GM12892 (cell line): ENCODE results near the gene CDK18.

ENCODE experiments used
- DNase-seq: peaks from one replicate; pipeline ENCODE4 v3.0.0; 2011; ENCODE audit not compliant: insufficient read length
- FAIRE-seq: peaks from 2 replicates; lab custom pipeline; 2011; peaks lifted over from hg19 to GRCh38; lab: Jason Lieb, UNC
- POLR2A ChIP-seq: IDR thresholded peaks from 2 replicates; pipeline ENCODE4 v1.6.1; 2011; ENCODE audit warnings: low read depth, low read length, control low read depth
- POLR2AphosphoS5 ChIP-seq: IDR thresholded peaks from 2 replicates; pipeline ENCODE4 v1.6.1; 2011; ENCODE audit warnings: low read depth, low read length, control low read depth
- TAF1 ChIP-seq: IDR thresholded peaks from 2 replicates; pipeline ENCODE4 v1.6.1; 2011; ENCODE audit warnings: low read depth, mild to moderate bottlenecking, control low read depth, low read length, borderline replicate concordance

Gene CDK18

DNA sequence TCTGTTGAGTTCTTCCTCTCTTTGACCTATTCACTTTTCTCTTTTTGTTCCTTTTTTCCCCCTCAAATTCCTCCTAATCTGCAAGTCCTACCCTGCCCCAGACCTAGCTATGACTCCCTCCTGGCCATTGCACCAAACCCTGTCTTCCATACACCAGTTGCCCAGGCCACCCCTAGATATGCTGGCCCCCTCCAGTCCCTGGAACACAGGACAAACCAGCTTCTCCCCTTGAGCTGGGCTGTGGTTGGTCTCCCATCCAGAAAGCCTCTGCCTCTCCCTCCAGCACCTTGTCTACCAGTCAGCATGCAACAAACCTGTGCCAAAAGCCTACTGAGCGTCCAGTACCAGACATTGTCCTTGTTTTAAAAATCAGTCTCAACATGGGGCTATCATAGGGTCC lies 68.0 kb downstream of the CDK18 start:
- DNase-seq, result no peak
- TF ChIP-seq POLR2A (no peak), TAF1 (no peak), POLR2AphosphoS5 (no peak)
- no peak for FAIRE-seq

DNA sequence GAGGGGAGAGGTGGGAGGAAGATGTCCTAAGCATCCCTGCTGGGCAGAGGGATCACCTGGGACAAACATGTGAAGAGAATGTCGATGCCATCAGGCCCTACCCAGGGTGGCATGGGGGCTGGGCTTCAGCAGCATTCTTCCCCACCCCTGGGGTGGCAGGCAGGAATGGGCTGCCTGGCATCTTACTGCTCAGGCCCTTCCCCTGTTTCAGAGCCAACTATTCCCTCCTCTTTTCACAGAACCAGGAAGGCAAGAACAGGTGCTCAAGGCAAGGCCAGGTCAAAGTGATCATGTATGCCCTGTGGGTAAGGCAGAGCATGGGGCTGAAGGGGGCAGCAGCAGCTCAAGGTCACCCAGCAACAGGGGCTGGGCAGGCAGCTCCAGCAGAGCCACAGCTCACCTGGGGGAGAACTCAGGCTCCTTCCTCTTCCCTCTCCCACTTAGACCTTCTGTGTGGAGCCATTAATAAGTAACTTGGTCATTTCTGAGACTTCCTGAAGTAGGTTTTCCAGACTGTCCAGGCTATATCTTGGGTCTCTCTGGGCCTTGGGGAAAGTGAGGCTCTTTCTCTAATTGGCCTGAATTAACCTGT lies 70.9 kb downstream of the CDK18 start:
- no peak for TF ChIP-seq POLR2AphosphoS5
- no peak for TF ChIP-seq POLR2A
- no peak for TF ChIP-seq TAF1
- DNase-seq (no peak), FAIRE-seq (no peak)

DNA sequence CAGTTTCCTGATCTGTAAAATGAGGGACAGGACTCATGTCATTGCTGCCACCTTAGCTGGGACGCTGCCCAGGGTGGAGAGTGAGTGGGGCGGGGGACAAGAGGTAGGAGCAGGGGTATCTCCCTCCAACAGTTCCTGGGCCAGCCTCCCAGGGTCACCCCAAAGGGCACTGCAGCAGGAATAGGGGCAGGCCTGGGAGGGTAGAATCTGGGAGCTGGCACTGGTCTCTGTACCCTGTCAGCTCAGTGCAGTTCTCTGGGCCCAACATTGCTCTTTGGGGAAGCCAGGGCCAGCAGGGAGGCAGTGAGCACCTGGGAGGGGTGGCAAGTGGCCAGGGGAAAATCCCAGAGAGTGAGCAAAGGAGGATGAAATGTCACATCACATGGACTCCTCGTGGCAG lies 71.5 kb downstream of the CDK18 start:
- no peak for TF ChIP-seq POLR2AphosphoS5
- TF ChIP-seq TAF1, result no peak
- no peak for TF ChIP-seq POLR2A
- no peak for DNase-seq
- FAIRE-seq, result no peak

DNA sequence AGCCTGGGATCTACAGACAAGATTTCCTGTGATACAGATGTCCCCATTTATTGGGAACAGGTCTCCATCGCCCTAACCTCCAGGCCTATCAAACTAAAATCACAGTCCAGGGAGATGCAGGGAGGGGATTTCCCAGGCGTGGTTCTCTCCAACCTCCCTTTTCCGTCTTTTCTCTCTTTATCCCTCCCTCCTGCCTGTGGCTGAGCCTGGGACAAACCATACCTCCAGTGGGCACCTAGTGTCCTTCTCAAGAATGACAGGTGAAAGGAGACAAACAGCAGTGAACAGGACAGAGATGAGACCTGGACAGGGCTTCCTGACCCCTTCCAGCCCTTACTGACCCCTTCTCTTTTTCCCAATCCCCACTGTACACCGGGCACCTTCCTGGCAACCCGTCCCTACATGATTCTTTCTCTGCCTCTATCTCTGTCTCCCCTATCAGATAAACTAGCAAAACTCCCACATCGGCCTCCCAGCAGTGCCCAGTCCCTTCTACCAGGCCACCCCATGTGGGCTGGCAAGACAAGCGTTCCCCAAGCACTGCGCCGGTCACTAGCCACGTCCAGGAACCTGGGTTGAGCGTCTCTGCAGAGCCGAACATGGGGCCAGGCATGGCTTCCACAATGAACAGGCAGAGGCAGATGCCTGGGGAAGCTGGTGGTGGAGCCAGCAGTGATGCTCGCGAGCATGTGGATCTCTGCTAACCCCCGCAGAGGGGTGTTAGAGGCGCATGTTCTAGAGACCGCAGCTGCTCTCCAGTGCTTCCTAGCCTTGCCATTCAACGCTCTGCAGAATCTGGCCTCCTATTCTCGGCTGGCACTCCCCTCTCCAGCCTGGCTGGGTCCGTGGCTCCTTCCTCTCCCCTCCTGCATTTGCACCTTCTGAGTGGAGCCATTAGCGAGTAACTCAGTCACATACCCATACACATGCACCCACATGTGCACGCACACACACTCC lies 72.6 kb downstream of the CDK18 start:
- no peak for DNase-seq
- TF ChIP-seq POLR2AphosphoS5, result no peak
- no peak for TF ChIP-seq TAF1
- TF ChIP-seq POLR2A, result no peak
- FAIRE-seq, result no peak

DNA sequence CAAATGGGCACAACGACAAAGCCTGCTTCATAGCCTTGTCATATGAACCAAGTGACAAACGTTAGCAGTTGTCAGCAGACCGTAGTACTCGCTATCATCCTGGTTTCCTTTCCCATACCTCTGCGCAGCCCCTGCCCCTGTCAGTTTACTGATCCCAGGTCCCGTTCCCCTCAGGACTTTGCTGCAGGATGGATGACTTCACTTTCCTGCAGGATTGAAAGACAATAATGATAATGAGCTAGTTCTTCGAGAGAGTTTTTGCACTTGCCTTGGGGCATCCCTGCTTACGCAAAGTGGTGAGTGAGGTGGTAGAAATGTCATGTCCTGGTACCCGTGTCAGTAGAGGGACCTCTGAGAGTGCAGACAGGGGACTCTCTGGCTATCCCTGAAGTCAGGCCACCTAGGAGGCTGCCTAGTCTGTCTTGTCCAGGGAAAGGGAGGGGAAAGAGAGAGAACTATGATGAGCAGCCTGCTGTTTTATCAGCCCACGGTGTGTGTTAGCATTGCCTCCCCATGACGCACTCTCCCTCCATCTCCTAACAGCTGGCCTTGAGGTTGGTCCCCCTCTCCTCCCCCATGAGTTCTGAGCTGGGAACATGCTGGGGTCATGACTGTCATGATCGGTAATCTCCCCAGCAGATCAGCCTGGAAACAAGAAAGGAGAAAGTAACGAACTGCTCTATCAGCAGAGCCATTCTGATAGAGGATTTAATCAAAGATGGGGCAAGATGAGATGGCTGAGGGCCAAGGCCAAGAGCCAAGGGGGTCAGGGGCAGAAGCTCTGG lies 73.6 kb downstream of the CDK18 start:
- FAIRE-seq (no peak), DNase-seq (no peak)
- TF ChIP-seq TAF1 (no peak), POLR2A (no peak), POLR2AphosphoS5 (no peak)

DNA sequence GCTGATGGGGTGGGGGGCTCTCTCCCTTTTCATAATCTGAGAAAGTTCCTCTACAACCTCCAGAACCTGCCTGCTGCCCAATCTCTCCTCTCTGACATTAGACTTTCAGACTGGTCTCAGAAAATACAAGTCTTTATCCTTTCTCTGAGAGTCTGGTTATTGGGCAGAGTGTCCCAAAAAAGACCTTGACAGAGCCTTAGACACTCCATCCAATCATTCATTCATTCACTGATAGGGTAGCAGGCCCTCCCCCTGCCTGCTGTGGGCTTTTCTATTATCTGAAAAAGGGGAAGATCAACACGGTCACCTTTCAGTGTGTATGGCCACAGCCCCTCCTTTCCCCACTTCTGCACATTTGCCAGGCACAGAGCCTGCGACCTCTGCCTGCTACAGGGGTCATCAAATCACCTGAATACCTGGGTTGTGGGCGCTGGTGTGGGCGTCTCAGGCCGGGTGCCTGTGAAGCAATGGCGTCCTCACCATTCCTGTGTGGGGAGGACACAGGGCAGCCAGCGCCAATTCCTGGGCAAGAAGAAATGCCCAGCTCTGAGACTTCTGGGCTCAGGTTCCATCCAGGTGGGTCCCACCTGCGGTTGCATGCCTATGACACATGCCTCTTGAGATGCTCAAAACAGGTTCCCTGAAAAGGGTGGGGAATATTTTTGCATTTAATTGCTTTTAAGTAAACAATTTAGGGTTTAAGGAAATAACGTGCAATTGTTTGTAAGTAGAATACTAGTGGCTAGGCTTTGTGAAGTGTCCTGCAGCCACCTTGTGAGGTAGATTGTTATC lies 74.5 kb downstream of the CDK18 start:
- TF ChIP-seq POLR2A (no peak), TAF1 (no peak), POLR2AphosphoS5 (no peak)
- FAIRE-seq (no peak), DNase-seq (no peak)

DNA sequence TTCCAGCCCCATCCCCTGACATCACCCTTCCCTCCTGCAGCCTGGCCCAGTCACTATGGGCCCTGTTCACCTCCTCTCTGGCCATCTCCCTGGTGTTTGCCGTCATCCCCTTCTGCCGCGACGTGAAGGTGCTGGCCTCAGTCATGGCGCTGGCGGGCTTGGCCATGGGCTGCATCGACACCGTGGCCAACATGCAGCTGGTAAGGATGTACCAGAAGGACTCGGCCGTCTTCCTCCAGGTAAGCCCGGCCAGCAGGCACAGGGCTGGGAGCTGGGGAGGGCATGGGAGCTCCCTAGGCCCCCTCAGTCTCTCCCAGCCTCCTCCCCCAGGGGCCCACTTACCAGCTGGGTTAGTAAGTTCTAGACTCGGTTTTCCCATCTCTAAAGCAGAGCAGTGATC lies 75.2 kb downstream of the CDK18 start:
- TF ChIP-seq POLR2AphosphoS5 (no peak), POLR2A (no peak), TAF1 (no peak)
- no peak for DNase-seq
- no peak for FAIRE-seq

DNA sequence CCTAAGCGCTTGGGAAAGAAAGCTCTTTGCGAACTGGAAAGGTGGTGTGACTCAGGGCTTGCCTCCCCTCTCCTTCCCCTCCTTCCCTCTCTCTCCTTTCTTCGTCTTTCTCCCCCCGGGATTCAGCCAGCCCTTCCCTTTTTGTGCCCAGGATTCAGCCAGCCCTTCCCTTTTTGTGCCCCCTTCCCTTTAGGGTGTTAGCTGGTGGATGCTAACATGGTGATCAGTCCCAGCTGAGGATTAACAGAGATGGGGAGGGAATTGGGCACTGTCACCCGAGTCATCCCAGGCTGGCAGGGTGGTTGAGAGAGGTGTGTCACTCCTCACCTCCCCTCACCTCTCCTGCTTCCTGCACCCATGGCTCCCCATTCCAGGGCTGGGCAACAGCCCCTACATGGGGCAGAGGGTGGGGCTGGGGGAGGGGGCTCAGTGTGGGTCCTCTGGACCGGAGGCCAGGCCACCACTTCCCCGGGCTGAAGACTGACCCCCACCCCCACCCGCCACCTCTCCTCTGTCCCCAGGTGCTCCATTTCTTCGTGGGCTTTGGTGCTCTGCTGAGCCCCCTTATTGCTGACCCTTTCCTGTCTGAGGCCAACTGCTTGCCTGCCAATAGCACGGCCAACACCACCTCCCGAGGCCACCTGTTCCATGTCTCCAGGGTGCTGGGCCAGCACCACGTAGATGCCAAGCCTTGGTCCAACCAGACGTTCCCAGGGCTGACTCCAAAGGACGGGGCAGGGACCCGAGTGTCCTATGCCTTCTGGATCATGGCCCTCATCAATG lies 75.9 kb downstream of the CDK18 start:
- TF ChIP-seq POLR2A, result no peak
- no peak for TF ChIP-seq POLR2AphosphoS5
- TF ChIP-seq TAF1, result no peak
- DNase-seq, result no peak
- FAIRE-seq, result no peak

DNA sequence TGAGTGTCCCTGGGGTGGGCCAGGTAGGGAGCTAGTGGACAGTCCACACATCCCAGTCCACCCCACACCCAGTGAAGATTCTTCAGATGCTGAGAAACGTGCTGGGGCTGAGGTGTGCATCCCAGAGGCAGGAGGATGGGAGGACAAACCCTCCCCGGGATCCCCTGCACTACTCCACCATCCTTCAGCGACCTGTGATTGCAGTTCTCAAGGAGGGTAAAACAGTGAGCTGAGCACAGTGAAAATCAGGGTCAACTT lies 76.4 kb downstream of the CDK18 start:
- TF ChIP-seq POLR2A (no peak), TAF1 (no peak), POLR2AphosphoS5 (no peak)
- FAIRE-seq, result no peak
- no peak for DNase-seq

DNA sequence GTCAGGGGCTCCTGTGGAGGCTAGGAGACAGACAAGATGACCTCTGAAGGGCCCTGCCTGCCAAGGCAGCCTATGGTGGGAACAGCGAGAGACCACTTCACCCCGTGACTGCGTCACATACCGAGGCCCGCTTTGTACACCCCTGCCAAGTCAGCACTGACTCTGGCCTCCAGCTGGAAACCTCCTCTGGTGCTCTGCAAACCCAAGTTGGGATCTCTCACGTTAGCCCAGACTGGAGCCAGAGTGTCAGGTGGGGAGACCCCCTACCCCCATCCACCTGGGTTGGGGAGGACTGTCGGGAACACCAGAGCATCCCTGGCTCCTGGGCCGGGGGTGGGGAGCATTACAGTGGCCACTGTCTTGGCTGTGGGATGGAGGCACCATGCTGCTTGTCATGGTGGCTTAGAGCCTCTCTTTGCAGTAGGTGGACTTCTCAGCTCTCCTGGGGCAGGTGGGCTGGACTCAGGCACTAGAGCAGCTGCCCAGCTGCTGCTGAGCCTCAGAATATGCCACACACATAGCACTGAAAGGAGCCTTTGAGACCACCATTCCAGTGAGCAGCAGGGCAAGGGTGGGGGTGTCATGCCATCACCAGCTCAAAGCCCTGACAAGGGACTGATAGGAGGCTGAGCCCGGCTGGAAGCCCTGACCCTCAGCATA lies 77.0 kb downstream of the CDK18 start:
- FAIRE-seq, result no peak
- TF ChIP-seq TAF1 (no peak), POLR2A (no peak), POLR2AphosphoS5 (no peak)
- DNase-seq, result no peak
